Natural killer cell (primary cell): ENCODE data around the gene BCAS3. TPM values are rescaled to one million over a fixed set of nuclear protein-coding genes. Genes with fewer than 3 reads are reported as not detected.

Experiments used
- ATAC-seq, 3 donors: fragments of 150-1000 bp in 2 of 3; fragments of 200-7000 bp in 1 of 3; cut with Tn5 transposase; 1 replicate in 1 of 3; 2 replicates in 2 of 3; pipeline ENCODE4 v1.10.0; 2021; ENCODE audit warnings: mild to moderate bottlenecking in 2 of 3, moderate library complexity in 2 of 3
- DNase-seq, 2 donors: peaks; one replicate each; pipeline versions ENCODE4 v3.0.0 to v3.0.0-alpha.2; 2013 to 2021; ENCODE audit warnings: mixed read lengths in 1 of 2
- H3K27ac ChIP-seq: one replicate; pipeline ENCODE4 v1.5.1; 2013; ENCODE audit warnings: mild to moderate bottlenecking, low read length
- H3K27me3 ChIP-seq: one replicate; pipeline ENCODE4 v1.6.1; 2013; ENCODE audit warnings: low read length; ENCODE audit not compliant: control insufficient read depth, insufficient read depth
- H3K36me3 ChIP-seq: one replicate; pipeline ENCODE4 v1.6.1; 2013; ENCODE audit warnings: low read length; ENCODE audit not compliant: control insufficient read depth, insufficient read depth
- H3K4me1 ChIP-seq: one replicate; pipeline ENCODE4 v1.6.1; 2013; ENCODE audit warnings: low read length; ENCODE audit not compliant: control insufficient read depth, insufficient read depth
- H3K4me3 ChIP-seq: one replicate; pipeline ENCODE4 v1.5.1; 2013; ENCODE audit warnings: low read length
- H3K9me3 ChIP-seq: one replicate; pipeline ENCODE4 v1.6.1; 2013; ENCODE audit warnings: low read length; ENCODE audit not compliant: control insufficient read depth, insufficient read depth
- H3K27ac Mint-ChIP-seq, 2 donors: one replicate each; pipeline ENCODE4 v1.8.0; 2022; ENCODE audit warnings: mild to moderate bottlenecking in 2 of 2, mixed read lengths in 2 of 2, moderate library complexity in 1 of 2
- H3K27me3 Mint-ChIP-seq, 2 donors: one replicate each; pipeline ENCODE4 v1.8.0; 2022; ENCODE audit warnings: low read depth in 2 of 2, mixed read lengths in 2 of 2
- H3K36me3 Mint-ChIP-seq: one replicate; pipeline ENCODE4 v1.8.0; 2022; ENCODE audit warnings: mixed read lengths
- H3K4me1 Mint-ChIP-seq, 2 donors: one replicate each; pipeline ENCODE4 v1.8.0; 2022; ENCODE audit warnings: mixed read lengths in 2 of 2
- H3K4me3 Mint-ChIP-seq: one replicate; pipeline ENCODE4 v1.8.0; 2022; ENCODE audit warnings: mild to moderate bottlenecking, moderate library complexity, mixed read lengths
- H3K9me3 Mint-ChIP-seq, 2 donors: one replicate each; pipeline ENCODE4 v1.8.0; 2022; ENCODE audit warnings: mixed read lengths in 2 of 2
- CTCF ChIP-seq: fragments of 200-600 bp; IDR thresholded peaks from one replicate; pipeline ENCODE4 v1.8.0; 2022; ENCODE audit warnings: antibody characterized with exemption
- WGBS: methylation state at CpG from one replicate; pipeline ENCODE4 v1.1.7; 2013; ENCODE audit warnings: missing lambda C conversion rate; ENCODE audit not compliant: insufficient coverage; 5-methylcytosine and 5-hydroxymethylcytosine counted together
- intact Hi-C: fragments of 100-400 bp; cut with micrococcal nuclease; formaldehyde crosslinking; loops from one replicate; pipeline ENCODE4 v1.14.2; 2022
- total RNA-seq, 4 donors: library from RNA; stranded (reverse); fragments of 120-200 nt in 1 of 4; gene quantifications; one replicate each; pipeline versions ENCODE4 v1.2.3 to v1.2.4, GENCODE V29; 2013 to 2022

The BCAS3 gene
- total RNA-seq, 3 donors from 2014 or later (not counting 1 experiment from before 2014, with no cell fraction given) = 60.5 to 87.8 (median 72.0) TPM

- H3K27ac Mint-ChIP-seq = peak overlapping the region; percentile 38 to 76
- H3K9me3 Mint-ChIP-seq = no peaks in the 10 kb centered on the region
- TF ChIP-seq CTCF = no peak
- H3K4me3 Mint-ChIP-seq = peak overlapping the region; percentile 21
- H3K27me3 Mint-ChIP-seq = no peaks in the 10 kb centered on the region
- H3K9me3 ChIP-seq = no peaks in the 10 kb centered on the region
- peaks cover 9% of the 10 kb centered on the region for H3K4me1 ChIP-seq
- H3K27me3 ChIP-seq = no peaks in the 10 kb centered on the region
- peaks cover 33 to 44% of the 10 kb centered on the region in 2 donors for H3K4me1 Mint-ChIP-seq
- intact Hi-C loops = no loop called here
- DNase-seq (peak in 1 of 2 donors; percentile 17), ATAC-seq (peak; percentile 68 to 93 (median 82))
- WGBS = 70% methylated on average over 9 of the region's 9 CpGs
- H3K27ac ChIP-seq = no peak overlapping the region
- H3K36me3 Mint-ChIP-seq = no peaks in the 10 kb centered on the region
- no peak overlapping the region for H3K4me3 ChIP-seq
- H3K36me3 ChIP-seq = no peaks in the 10 kb centered on the region
Observed at GRCh38 chr17:61286449-61286848, 608.8 kb downstream of the BCAS3 start.

- no peak overlapping the region for H3K4me3 Mint-ChIP-seq
- Histone ChIP-seq H3K27me3 (no peaks in the 10 kb centered on the region), H3K4me3 (no peak overlapping the region), H3K4me1 (peaks cover 12% of the 10 kb centered on the region), H3K36me3 (no peaks in the 10 kb centered on the region), H3K27ac (no peak overlapping the region), H3K9me3 (no peaks in the 10 kb centered on the region)
- intact Hi-C loops = no loop called here
- no peaks in the 10 kb centered on the region for H3K9me3 Mint-ChIP-seq
- WGBS = 76% methylated on average over 8 of the region's 10 CpGs
- H3K27me3 Mint-ChIP-seq = no peaks in the 10 kb centered on the region
- no peaks in the 10 kb centered on the region for H3K36me3 Mint-ChIP-seq
- ATAC-seq (no peak), DNase-seq (no peak)
- H3K4me1 Mint-ChIP-seq = peaks cover 27 to 31% of the 10 kb centered on the region in 2 donors
- H3K27ac Mint-ChIP-seq = no peak overlapping the region
- no peak for TF ChIP-seq CTCF
Observed at GRCh38 chr17:61289408-61290385, 612.0 kb downstream of the BCAS3 start.

- DNase-seq (no peak), ATAC-seq (no peak)
- 92% methylated on average over 10 of the region's 10 CpGs for WGBS
- Mint-ChIP-seq H3K27me3 (no peaks in the 10 kb centered on the region), H3K4me1 (peaks cover 17 to 19% of the 10 kb centered on the region in 2 donors), H3K36me3 (no peaks in the 10 kb centered on the region), H3K9me3 (no peaks in the 10 kb centered on the region), H3K4me3 (no peak overlapping the region), H3K27ac (no peak overlapping the region)
- no peaks in the 10 kb centered on the region for H3K27me3 ChIP-seq
- intact Hi-C loops = no loop called here
- no peak overlapping the region for H3K4me3 ChIP-seq
- H3K4me1 ChIP-seq = peaks cover 13% of the 10 kb centered on the region
- H3K9me3 ChIP-seq = no peaks in the 10 kb centered on the region
- TF ChIP-seq CTCF = no peak
- no peak overlapping the region for H3K27ac ChIP-seq
- H3K36me3 ChIP-seq = no peaks in the 10 kb centered on the region
Observed at GRCh38 chr17:61291451-61292285, 614.0 kb downstream of the BCAS3 start.
